ENCODE data around the gene NCOA5. TPM values are rescaled to one million over a fixed set of nuclear protein-coding genes. Genes with fewer than 3 reads are reported as not detected.

NCOA5 gene
- polyA plus RNA-seq, 1 experiment = 27.0 TPM

DNA sequence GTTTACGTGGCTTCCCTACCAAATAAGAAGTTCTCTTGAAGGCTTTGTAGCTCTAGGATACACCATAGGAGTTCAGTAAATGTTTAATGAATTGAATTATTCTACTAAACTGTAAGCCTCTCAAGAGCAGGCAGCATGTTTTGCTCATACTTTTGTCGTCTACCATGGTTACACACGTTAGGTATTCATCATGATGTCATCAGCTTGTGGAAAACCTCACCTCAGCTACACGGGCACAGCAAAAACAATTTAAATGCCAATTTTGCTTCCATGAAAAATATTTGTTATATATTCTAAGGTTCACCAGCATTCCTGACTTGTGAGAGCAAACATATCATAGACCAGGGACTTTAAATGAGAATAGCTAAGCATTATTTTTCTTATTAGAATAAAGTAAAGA, 16.7 kb downstream of the NCOA5 start:
- POLR2A ChIA-PET = no interaction called here
- no peaks in the 10 kb centered on the region for H3K27me3 ChIP-seq (ENCODE audit: control insufficient read depth, insufficient read depth, low read length)
- no peaks in the 10 kb centered on the region for H3K9me3 ChIP-seq (ENCODE audit: control insufficient read depth, insufficient read depth, low read length)
- TF ChIP-seq, protein P1, sequence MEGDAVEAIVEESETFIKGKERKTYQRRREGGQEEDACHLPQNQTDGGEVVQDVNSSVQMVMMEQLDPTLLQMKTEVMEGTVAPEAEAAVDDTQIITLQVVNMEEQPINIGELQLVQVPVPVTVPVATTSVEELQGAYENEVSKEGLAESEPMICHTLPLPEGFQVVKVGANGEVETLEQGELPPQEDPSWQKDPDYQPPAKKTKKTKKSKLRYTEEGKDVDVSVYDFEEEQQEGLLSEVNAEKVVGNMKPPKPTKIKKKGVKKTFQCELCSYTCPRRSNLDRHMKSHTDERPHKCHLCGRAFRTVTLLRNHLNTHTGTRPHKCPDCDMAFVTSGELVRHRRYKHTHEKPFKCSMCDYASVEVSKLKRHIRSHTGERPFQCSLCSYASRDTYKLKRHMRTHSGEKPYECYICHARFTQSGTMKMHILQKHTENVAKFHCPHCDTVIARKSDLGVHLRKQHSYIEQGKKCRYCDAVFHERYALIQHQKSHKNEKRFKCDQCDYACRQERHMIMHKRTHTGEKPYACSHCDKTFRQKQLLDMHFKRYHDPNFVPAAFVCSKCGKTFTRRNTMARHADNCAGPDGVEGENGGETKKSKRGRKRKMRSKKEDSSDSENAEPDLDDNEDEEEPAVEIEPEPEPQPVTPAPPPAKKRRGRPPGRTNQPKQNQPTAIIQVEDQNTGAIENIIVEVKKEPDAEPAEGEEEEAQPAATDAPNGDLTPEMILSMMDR (IDR thresholded peaks at IDR 0.05; ENCODE audit: low read depth, low read length) = no peak
- no peak for DNase-seq (ENCODE audit: low read depth, low spot score)
- H3K4me3 ChIP-seq (ENCODE audit: low read depth, low read length) = no peak overlapping the region
- H3K27ac ChIP-seq (ENCODE audit: low read depth, low read length) = no peak overlapping the region
- CTCF ChIA-PET = no interaction called here

DNA sequence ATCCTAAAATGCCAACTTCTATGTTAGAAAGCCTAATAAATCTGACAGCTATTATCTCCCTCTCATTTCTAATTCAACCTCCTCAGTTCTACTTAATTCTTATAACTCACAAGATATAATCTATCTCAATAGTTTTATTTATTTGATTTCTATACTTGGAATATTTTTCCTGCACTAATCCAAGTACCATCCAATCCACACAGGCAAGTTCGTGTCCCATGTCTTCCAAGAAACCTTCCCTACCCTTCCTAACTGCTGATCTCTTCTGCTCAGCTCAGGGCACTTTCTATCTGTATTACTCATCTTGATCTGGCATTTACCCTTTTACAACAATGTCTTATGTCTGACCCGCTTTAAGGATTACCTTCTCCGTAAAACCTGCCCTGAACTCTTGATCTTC, 18.2 kb downstream of the NCOA5 start:
- TF ChIP-seq, protein P1 (IDR thresholded peaks at IDR 0.05; ENCODE audit: low read depth, low read length) = no peak
- ChIA-PET CTCF (interaction anchor here (0.5 to 1.3 kb wide), 2 partner anchors 13 to 49 kb away, joined by 3 to 8 read pairs; no protein-coding TSS in a partner anchor), POLR2A (no interaction called here)
- H3K27me3 ChIP-seq (ENCODE audit: control insufficient read depth, insufficient read depth, low read length) = no peaks in the 10 kb centered on the region
- no peak overlapping the region for H3K4me3 ChIP-seq (ENCODE audit: low read depth, low read length)
- DNase-seq (ENCODE audit: low read depth, low spot score) = no peak
- H3K27ac ChIP-seq (ENCODE audit: low read depth, low read length) = no peak overlapping the region
- H3K9me3 ChIP-seq (ENCODE audit: control insufficient read depth, insufficient read depth, low read length) = no peaks in the 10 kb centered on the region

DNA sequence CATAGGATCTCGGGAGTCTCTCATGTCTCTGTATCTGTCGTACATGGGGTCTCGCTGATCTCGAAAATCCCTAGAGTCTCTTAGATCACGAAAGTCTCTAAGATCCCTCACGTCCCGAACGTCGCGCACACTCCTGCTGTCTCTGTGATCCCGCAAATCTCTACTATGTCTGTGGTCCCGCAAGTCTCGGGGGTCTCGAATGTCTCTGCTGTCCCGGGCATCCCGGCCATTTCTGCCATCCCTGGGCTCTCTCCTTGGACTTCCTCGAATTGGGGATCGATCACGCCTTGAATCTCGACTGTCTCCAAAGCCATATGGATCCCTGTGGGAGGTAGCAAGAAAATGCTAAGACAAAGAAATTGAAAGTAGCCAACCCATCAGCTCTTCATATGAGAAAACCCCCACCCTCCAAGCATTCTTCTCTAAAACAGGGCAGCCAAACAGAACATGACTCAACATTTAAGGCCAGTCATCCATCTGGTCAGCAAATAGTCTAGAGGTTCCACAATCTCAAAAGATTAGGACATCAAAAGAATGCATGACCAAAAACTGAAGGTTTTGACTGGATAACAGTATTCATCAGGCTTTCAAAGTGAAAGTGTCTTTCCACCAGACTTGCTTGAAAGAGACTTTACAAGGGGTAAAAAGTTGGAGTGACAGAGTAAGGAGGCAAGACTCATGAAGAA, 19.4 kb downstream of the NCOA5 start:
- peak overlapping the region; percentile 41 for H3K27ac ChIP-seq (ENCODE audit: low read depth, low read length)
- TF ChIP-seq, protein P1 (IDR thresholded peaks at IDR 0.05; ENCODE audit: low read depth, low read length) = no peak
- no peaks in the 10 kb centered on the region for H3K9me3 ChIP-seq (ENCODE audit: control insufficient read depth, insufficient read depth, low read length)
- DNase-seq (ENCODE audit: low read depth, low spot score) = peak; percentile 41
- ChIA-PET POLR2A (no interaction called here), CTCF (interaction anchor here (1.3 kb wide), 2 partner anchors 12 kb away, joined by 3 to 8 read pairs; no protein-coding TSS in a partner anchor)
- no peaks in the 10 kb centered on the region for H3K27me3 ChIP-seq (ENCODE audit: control insufficient read depth, insufficient read depth, low read length)
- no peak overlapping the region for H3K4me3 ChIP-seq (ENCODE audit: low read depth, low read length)

DNA sequence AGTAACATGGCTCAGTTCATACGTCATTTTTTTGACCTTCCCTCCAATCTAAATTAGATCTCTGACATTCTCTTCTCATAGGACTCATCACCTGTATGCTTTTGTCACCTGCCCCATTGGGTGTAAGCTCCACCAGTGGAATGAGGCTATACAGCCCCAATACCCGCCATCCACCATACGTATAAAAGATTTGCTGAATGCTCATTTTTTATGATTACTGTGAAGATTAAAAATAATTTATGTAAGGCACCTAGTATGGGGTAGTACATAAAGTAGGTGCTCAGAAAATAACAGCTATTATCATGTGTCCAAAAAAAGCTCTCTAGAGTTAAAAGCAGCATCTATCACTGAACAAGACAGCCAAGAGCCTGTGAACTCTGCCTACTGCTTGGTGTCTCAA, 24.1 kb downstream of the NCOA5 start:
- H3K27ac ChIP-seq (ENCODE audit: low read depth, low read length) = no peak overlapping the region
- H3K27me3 ChIP-seq (ENCODE audit: control insufficient read depth, insufficient read depth, low read length) = no peaks in the 10 kb centered on the region
- H3K9me3 ChIP-seq (ENCODE audit: control insufficient read depth, insufficient read depth, low read length) = no peaks in the 10 kb centered on the region
- no peak overlapping the region for H3K4me3 ChIP-seq (ENCODE audit: low read depth, low read length)
- CTCF ChIA-PET = interaction anchor here (0.6 to 1.2 kb wide), 2 partner anchors 23 to 52 kb away, joined by 3 read pairs; no protein-coding TSS in a partner anchor
- DNase-seq (ENCODE audit: low read depth, low spot score) = no peak
- TF ChIP-seq, protein P1 (IDR thresholded peaks at IDR 0.05; ENCODE audit: low read depth, low read length) = no peak
- POLR2A ChIA-PET = no interaction called here

DNA sequence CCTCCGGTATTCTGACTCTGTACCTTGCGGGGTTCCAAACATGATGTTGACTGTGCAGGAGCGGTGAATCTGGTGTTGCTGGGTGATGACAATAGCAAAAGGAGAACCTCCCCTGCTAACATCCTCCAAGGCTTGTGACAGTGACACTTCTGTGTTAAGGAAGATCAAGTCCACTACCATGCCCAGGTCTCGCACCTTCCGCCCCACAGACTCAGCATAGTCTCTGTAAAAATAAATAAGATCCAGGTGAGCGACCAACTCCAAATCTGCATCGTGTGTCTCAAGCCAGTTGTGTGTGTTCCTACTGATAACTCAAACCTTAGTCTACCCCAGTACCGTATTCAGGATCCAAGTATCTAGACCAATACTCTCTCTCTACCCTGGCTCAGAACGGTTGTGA, 24.8 kb downstream of the NCOA5 start:
- TF ChIP-seq, protein P1 (IDR thresholded peaks at IDR 0.05; ENCODE audit: low read depth, low read length) = no peak
- H3K27ac ChIP-seq (ENCODE audit: low read depth, low read length) = no peak overlapping the region
- H3K27me3 ChIP-seq (ENCODE audit: control insufficient read depth, insufficient read depth, low read length) = no peaks in the 10 kb centered on the region
- CTCF ChIA-PET = interaction anchor here (1.2 kb wide), 1 partner anchor 52 kb away, joined by 3 read pairs; no protein-coding TSS in a partner anchor
- H3K9me3 ChIP-seq (ENCODE audit: control insufficient read depth, insufficient read depth, low read length) = no peaks in the 10 kb centered on the region
- no peak for DNase-seq (ENCODE audit: low read depth, low spot score)
- POLR2A ChIA-PET = no interaction called here
- H3K4me3 ChIP-seq (ENCODE audit: low read depth, low read length) = no peak overlapping the region
